GM12875 (cell line): Measurements from ENCODE around the gene PRSS56.

Experiments
- H3K4me3 ChIP-seq: one replicate; pipeline ENCODE4 v1.5.1; 2011; ENCODE audit warnings: low read depth, low read length, control low read depth
- TF ChIP-seq, protein P1 (sequence below): IDR thresholded peaks from 2 replicates; pipeline ENCODE4 v1.5.1; 2011; ENCODE audit warnings: low read depth, mild to moderate bottlenecking, control low read depth, inconsistent platforms, low read length, moderate library complexity, borderline replicate concordance; ENCODE audit not compliant: insufficient read depth

Gene PRSS56

DNA sequence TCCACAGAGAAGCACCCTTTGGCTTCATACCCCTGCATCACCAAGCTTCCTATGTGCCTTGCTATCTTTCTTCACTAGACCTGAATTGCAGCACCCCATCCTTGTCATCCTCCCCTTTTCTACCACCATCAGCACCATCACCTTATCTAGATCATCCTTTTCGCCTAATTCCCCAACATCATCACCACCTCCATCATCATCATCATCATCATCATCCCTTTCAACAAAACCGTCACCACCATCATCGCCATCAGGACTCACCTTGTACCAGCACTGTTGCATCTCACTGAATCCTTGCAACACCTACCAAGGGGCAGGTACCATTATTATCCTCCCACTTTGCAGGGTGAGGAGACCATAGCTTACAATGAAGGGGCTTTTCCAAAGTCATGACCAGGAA, 21.7 kb upstream of the PRSS56 start:
- TF ChIP-seq, protein P1, sequence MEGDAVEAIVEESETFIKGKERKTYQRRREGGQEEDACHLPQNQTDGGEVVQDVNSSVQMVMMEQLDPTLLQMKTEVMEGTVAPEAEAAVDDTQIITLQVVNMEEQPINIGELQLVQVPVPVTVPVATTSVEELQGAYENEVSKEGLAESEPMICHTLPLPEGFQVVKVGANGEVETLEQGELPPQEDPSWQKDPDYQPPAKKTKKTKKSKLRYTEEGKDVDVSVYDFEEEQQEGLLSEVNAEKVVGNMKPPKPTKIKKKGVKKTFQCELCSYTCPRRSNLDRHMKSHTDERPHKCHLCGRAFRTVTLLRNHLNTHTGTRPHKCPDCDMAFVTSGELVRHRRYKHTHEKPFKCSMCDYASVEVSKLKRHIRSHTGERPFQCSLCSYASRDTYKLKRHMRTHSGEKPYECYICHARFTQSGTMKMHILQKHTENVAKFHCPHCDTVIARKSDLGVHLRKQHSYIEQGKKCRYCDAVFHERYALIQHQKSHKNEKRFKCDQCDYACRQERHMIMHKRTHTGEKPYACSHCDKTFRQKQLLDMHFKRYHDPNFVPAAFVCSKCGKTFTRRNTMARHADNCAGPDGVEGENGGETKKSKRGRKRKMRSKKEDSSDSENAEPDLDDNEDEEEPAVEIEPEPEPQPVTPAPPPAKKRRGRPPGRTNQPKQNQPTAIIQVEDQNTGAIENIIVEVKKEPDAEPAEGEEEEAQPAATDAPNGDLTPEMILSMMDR = no peak
- H3K4me3 ChIP-seq = no peak overlapping the region

DNA sequence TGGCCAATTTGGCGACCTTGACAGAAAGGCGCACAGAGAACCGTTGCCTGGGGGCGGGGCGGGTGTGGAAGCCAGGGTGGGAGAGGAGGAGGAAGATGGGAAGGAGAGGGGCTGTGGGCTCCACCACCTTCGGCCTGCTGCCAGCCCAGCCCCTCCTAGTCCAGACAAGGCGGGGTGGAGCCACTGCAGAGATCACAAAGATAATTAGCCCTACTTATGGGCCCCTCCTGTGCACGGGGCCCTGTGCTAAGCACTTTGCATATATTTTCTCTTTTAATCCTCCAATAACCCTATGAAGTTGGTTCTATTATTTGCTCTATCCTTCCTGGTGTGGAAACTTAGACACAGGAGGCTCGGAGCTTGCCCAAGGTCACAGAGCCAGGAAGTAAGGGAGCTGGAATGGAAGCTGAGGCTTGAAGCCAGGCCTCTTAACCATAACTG, 18.8 kb upstream of the PRSS56 start:
- TF ChIP-seq, protein P1 = no peak
- no peak overlapping the region for H3K4me3 ChIP-seq

DNA sequence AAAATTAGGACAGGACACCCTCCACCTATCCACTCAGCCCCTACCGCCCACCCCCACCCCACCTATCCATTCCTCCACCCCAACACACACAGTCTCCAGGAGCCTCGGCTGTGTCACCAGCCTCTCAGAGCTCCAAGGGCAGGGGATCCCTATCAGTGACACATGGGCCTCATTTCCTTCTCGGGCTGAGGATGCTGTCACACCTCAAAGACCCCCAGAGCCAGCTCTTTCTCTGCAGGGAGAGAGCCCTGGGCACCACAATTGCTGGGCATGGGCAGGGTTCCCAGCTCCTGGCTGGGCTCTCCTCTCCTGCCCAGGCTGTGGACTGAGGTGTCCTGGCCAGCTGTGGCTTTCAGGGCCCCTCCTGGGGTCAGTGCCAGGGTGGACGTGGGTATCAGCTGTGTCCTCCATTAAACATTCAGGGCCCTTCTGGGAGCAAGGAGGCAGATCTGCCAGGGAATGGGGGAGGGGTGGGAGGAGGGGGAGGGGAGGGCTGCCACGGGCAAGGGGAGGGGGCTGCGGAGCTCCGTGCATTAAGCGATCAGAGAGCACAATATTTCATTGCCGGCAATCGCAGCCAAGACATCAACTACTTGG, 18.3 kb upstream of the PRSS56 start:
- H3K4me3 ChIP-seq = no peak overlapping the region
- TF ChIP-seq, protein P1 = no peak

DNA sequence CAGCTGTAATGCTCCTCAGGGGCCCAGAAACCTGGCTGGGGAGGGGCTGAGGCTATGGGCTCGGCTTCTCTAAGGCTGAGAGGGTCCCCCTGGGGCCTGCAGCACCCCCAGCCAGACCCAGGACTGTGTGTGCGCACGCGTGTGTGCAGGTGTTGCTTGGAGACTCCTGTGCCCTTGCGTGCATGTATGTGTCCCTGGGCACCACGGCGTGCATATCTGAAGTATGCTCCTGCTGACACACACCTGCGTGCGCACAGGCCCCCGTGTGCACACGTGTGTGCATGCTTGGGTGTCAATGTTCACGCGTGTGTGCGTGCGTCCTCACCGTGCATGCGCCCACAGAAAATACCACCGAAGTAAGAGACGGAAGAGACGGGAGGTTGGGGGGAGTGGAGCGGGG, 17.7 kb upstream of the PRSS56 start:
- no peak overlapping the region for H3K4me3 ChIP-seq
- TF ChIP-seq, protein P1 = no peak

DNA sequence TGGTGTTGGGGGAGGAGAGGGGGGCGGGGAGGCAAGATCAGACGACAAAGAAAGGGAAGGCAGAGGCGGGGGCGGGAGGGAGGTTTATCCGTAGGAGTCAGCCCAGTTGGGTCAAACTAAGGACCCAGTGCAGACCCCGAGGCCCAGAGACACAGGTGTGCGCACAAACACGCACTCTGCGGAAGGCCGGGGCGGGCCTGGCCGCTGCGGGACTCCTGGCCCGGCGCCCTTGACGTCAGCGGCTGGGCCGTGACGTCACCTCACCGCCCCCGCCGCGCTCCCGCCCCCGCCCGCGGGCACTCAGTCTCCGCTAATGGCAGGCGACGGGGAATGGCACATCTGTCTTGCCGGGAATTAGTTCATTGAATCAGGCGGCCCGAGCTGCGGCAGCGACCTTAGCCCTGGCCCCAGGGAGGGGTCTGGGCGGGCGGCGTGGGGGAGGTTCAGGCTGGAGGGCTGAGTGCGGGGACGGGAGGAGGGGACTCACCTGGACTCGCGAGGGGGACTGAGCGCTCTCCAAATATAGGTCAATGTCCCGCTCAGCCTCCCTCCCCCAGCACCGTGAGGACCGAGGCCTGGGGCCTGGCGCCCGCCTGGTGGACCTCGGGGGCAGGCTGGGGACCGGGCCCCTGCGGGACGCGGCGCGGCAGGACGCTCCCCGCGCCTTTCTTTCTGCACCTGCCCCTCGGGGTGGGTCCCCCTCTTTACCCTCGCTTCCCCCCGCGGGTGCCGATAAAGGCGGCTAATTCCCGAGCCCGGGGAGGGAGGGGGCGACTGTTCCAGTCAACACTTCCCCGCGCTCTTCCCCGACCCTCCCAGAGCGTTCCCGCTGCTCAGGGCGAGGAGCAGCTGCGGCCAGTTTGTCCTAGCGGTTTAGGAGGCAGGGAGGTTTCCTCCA, 17.0 kb upstream of the PRSS56 start:
- TF ChIP-seq, protein P1 = no peak
- no peak overlapping the region for H3K4me3 ChIP-seq

DNA sequence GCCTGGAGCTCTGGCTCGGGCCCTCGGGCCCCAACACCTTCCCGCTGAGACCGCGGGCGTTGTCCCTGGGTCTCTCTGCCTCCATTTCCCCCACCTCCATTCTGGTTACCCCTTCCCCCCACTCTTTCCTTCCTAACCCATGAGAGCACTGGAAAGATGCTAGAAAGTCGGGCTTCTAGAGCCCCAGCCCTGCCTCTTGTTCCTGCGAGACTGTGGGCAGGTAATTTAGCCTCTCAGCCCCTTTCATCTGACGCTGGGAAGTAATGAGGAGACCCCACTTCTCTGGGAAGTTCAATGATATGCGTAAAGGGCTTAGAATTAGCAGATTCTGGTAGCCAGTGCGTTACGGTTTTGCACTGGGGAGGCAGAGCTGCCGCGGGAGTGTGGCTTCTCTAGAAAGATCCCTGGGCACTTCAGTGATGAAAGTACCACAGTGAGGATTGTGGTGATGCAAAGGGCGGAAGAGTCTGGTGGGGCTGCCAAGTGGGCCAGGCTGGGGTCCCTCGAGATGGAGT, 16.3 kb upstream of the PRSS56 start:
- H3K4me3 ChIP-seq = no peak overlapping the region
- TF ChIP-seq, protein P1 = no peak
